SK-N-SH (cell line): Measurements from ENCODE around the gene PSMD1. TPM values are rescaled to one million over a fixed set of nuclear protein-coding genes. Genes with fewer than 3 reads are reported as not detected.

ENCODE experiments used
- CTCF ChIA-PET: fragments of 300-600, 350-600 bp; formaldehyde crosslinking; extraction: SDS; loops from one replicate; lab custom pipeline; 2021; lab: Yijun Ruan, JAX
- POLR2A ChIA-PET: fragments of 350-600 bp; sonication (Branson Sonifier 250); formaldehyde crosslinking; extraction: SDS; loops from one replicate; lab custom pipeline; 2020; ENCODE audit warnings: antibody characterized with exemption, inconsistent platforms; lab: Yijun Ruan, JAX
- DNase-seq: peaks from one replicate; pipeline ENCODE4 v3.0.0; 2012
- H2AFZ ChIP-seq: fragments of 200-600 bp; sonication (generic); 2 replicates; pipeline ENCODE4 v1.8.1; 2016; ENCODE audit warnings: antibody characterized with exemption, mild to moderate bottlenecking, low read depth
- H3F3A ChIP-seq: fragments of 200-600 bp; sonication (generic); replicated peaks from 2 replicates; pipeline ENCODE3; 2016; ENCODE audit warnings: antibody characterized with exemption, mild to moderate bottlenecking; ENCODE audit not compliant: insufficient read depth
- H3K27ac ChIP-seq, 2 experiments: fragments of 200-500 bp in 1 of 2; fragments of 200-600 bp in 1 of 2; sonication (Bioruptor generic) in 1 of 2; sonication (generic), shearing (Covaris generic) in 1 of 2; 2 replicates each; pipeline versions ENCODE4 v1.5.1 to v1.6.1; 2014 to 2016; ENCODE audit warnings: low read depth in 2 of 2, inconsistent platforms in 1 of 2, low read length in 1 of 2, mild to moderate bottlenecking in 1 of 2, mixed read lengths in 1 of 2
- H3K27me3 ChIP-seq: fragments of 200-600 bp; sonication (generic), shearing (Covaris generic); 2 replicates; pipeline ENCODE4 v1.6.1; 2016; ENCODE audit warnings: mixed run types; ENCODE audit not compliant: insufficient read depth
- H3K36me3 ChIP-seq, 2 experiments: fragments of 200-500 bp in 1 of 2; fragments of 200-600 bp in 1 of 2; sonication (Bioruptor generic) in 1 of 2; sonication (generic) in 1 of 2; replicated peaks in 1 of 2; 2 replicates each; pipeline versions ENCODE3 to v1.5.1; 2014 to 2016; ENCODE audit warnings: low read length in 1 of 2, mild to moderate bottlenecking in 1 of 2; ENCODE audit not compliant: insufficient read depth in 2 of 2, control insufficient read depth in 1 of 2
- H3K4me1 ChIP-seq, 2 experiments: fragments of 200-500 bp in 1 of 2; fragments of 200-600 bp in 1 of 2; sonication (Bioruptor generic) in 1 of 2; sonication (generic), shearing (Covaris generic) in 1 of 2; 2 replicates each; pipeline versions ENCODE4 v1.5.1 to v1.6.1; 2014 to 2016; ENCODE audit warnings: low read depth in 1 of 2, low read length in 1 of 2, mixed run types in 1 of 2; ENCODE audit not compliant: insufficient read depth in 2 of 2, control insufficient read depth in 1 of 2
- H3K4me2 ChIP-seq: fragments of 200-600 bp; sonication (generic), shearing (Covaris generic); 2 replicates; pipeline ENCODE4 v1.6.1; 2017; ENCODE audit warnings: mixed run types
- H3K4me3 ChIP-seq, 2 experiments: fragments of 200-500 bp in 1 of 2; fragments of 200-600 bp in 1 of 2; sonication (Bioruptor generic) in 1 of 2; sonication (generic), shearing (Covaris generic) in 1 of 2; 2 replicates each; pipeline versions ENCODE4 v1.5.1 to v1.8.1; 2014 to 2016; ENCODE audit warnings: low read depth in 2 of 2, inconsistent platforms in 1 of 2, low read length in 1 of 2, mild to moderate bottlenecking in 1 of 2, mixed read lengths in 1 of 2, moderate library complexity in 1 of 2
- H3K79me2 ChIP-seq: fragments of 200-600 bp; sonication (generic); 2 replicates; pipeline ENCODE4 v1.8.1; 2017; ENCODE audit warnings: mild to moderate bottlenecking; ENCODE audit not compliant: insufficient read depth
- H3K9ac ChIP-seq: fragments of 200-600 bp; sonication (generic); 2 replicates; pipeline ENCODE4 v1.6.1; 2017; ENCODE audit warnings: mixed run types
- H3K9me2 ChIP-seq: fragments of 200-600 bp; sonication (generic); 2 replicates; pipeline ENCODE4 v1.6.1; 2017; ENCODE audit warnings: mixed run types
- H3K9me3 ChIP-seq: fragments of 200-600 bp; sonication (generic); 2 replicates; pipeline ENCODE4 v1.6.1; 2017; ENCODE audit warnings: mixed run types, mild to moderate bottlenecking, moderate library complexity
- H4K20me1 ChIP-seq: fragments of 200-600 bp; sonication (generic); 2 replicates; pipeline ENCODE4 v1.6.1; 2017; ENCODE audit warnings: mild to moderate bottlenecking, mixed run types; ENCODE audit not compliant: insufficient read depth
- ELF1 ChIP-seq: IDR thresholded peaks from 2 replicates; pipeline ENCODE4 v1.4.0; 2012
- EZH2phosphoT487 ChIP-seq: fragments of 200-600 bp; sonication (generic); IDR thresholded peaks from 2 replicates; pipeline ENCODE4 v1.6.1; 2017; ENCODE audit warnings: low read depth, mixed run types, mild to moderate bottlenecking, antibody characterized with exemption, moderate library complexity, borderline replicate concordance
- FOSL2 ChIP-seq: IDR thresholded peaks from 2 replicates; pipeline ENCODE4 v1.4.0; 2012; ENCODE audit warnings: low read depth, mild to moderate bottlenecking, moderate library complexity, borderline replicate concordance
- FOXJ3 ChIP-seq: sonication (generic); formaldehyde crosslinking; IDR thresholded peaks from 2 replicates; pipeline ENCODE4 v1.5.1; 2020; ENCODE audit warnings: mild to moderate bottlenecking, missing genetic modification reagents
- FOXM1 ChIP-seq: IDR thresholded peaks from 2 replicates; pipeline ENCODE4 v1.4.0; 2012; ENCODE audit warnings: low read depth, mild to moderate bottlenecking
- GABPA ChIP-seq: IDR thresholded peaks from 2 replicates; pipeline ENCODE4 v1.4.0; 2012; ENCODE audit warnings: low read depth, mild to moderate bottlenecking
- GATA2 ChIP-seq: sonication (generic); formaldehyde crosslinking; IDR thresholded peaks from 2 replicates; pipeline ENCODE4 v1.5.0; 2020; ENCODE audit warnings: mild to moderate bottlenecking, missing genetic modification reagents
- IRF3 ChIP-seq: fragments of 150-350 bp; IDR thresholded peaks from 2 replicates; pipeline ENCODE4 v1.6.1; 2016; ENCODE audit warnings: mild to moderate bottlenecking, low read depth, low read length
- JUND ChIP-seq: IDR thresholded peaks from 2 replicates; pipeline ENCODE4 v1.4.0; 2012
- MAX ChIP-seq: IDR thresholded peaks from 2 replicates; pipeline ENCODE4 v1.4.0; 2012; ENCODE audit warnings: low read depth
- MEF2A ChIP-seq: IDR thresholded peaks from 2 replicates; pipeline ENCODE4 v1.4.0; 2012; ENCODE audit warnings: low read depth, borderline replicate concordance
- NRF1 ChIP-seq: IDR thresholded peaks from 2 replicates; pipeline ENCODE4 v1.6.1; 2012; ENCODE audit warnings: low read depth, mild to moderate bottlenecking, low read length
- PBX3 ChIP-seq: IDR thresholded peaks from 2 replicates; pipeline ENCODE4; 2012
- POLR2AphosphoS5 ChIP-seq: IDR thresholded peaks from 2 replicates; pipeline ENCODE4 v1.6.1; 2012; ENCODE audit warnings: low read depth, low read length
- RFX5 ChIP-seq: IDR thresholded peaks from 2 replicates; pipeline ENCODE4 v1.6.1; 2012; ENCODE audit warnings: mild to moderate bottlenecking, improper control_type of control experiment, low read length
- RXRA ChIP-seq: IDR thresholded peaks from 2 replicates; pipeline ENCODE4 v1.4.0; 2012; ENCODE audit warnings: low read depth, mild to moderate bottlenecking, borderline replicate concordance
- SMC3 ChIP-seq: IDR thresholded peaks from 2 replicates; pipeline ENCODE4 v1.6.1; 2012; ENCODE audit warnings: low read depth, low read length, improper control_type of control experiment
- TAF1 ChIP-seq: IDR thresholded peaks from 2 replicates; pipeline ENCODE4 v1.6.1; 2012; ENCODE audit warnings: low read depth, mild to moderate bottlenecking, low read length, moderate library complexity, borderline replicate concordance
- YY1 ChIP-seq: IDR thresholded peaks from 2 replicates; pipeline ENCODE4 v1.4.0; 2012; ENCODE audit warnings: low read depth, mild to moderate bottlenecking
- WGBS: methylation state at CpG from one replicate; pipeline ENCODE4 v1.1.6; 2017; ENCODE audit warnings: low lambda C conversion rate; 5-methylcytosine and 5-hydroxymethylcytosine counted together
- polyA plus RNA-seq, 3 experiments: library from polyadenylated mRNA; depleted of rRNA; stranded (reverse); fragments of >200 nt; gene quantifications; 2 replicates each; pipeline ENCODE4 v1.2.3, GENCODE V29; 2012

The PSMD1 gene
- polyA plus RNA-seq, 1 of the 3 experiments (the other 2 are of a cell fraction) = 92.3 TPM

GRCh38 chr2:231160701-231161100 lies 104.0 kb downstream of the PSMD1 start:
- H3K4me2 ChIP-seq = peak overlapping the region; percentile 63
- no peaks in the 10 kb centered on the region for H4K20me1 ChIP-seq
- no peaks in the 10 kb centered on the region for H3K9me2 ChIP-seq
- peaks cover 7 to 21% of the 10 kb centered on the region in 2 experiments for H3K4me1 ChIP-seq
- CTCF ChIA-PET = interaction anchor here (1.6 kb wide), 1 partner anchor 31 kb away, joined by 3 read pairs; no protein-coding TSS in a partner anchor
- H3K27me3 ChIP-seq = no peaks in the 10 kb centered on the region
- POLR2A ChIA-PET = no interaction called here
- H3K4me3 ChIP-seq = no peak overlapping the region
- H3K9ac ChIP-seq = no peak overlapping the region
- WGBS = 98% methylated on average over 5 of the region's 5 CpGs
- H3K36me3 ChIP-seq = peaks cover 25 to 41% of the 10 kb centered on the region in 2 experiments
- no peak for DNase-seq
- H3F3A ChIP-seq = peaks cover 32% of the 10 kb centered on the region
- no peak overlapping the region for H2AFZ ChIP-seq
- 0 out of 2 replicates have a peak, but pooled peaks cover 4% of the 10 kb centered on the region for H3K79me2 ChIP-seq
- H3K27ac ChIP-seq = peak overlapping the region; percentile 5 to 98; a peak in 3 of 4 replicates
- TF ChIP-seq MAX (no peak), ELF1 (no peak)
- H3K9me3 ChIP-seq = no peaks in the 10 kb centered on the region

- peak overlapping the region; percentile 63 for H3K4me2 ChIP-seq
- H3K9me3 ChIP-seq = no peaks in the 10 kb centered on the region
- CTCF ChIA-PET = interaction anchor here (1.1 to 1.5 kb wide), 2 partner anchors 16 to 31 kb away, joined by 3 to 5 read pairs; no protein-coding TSS in a partner anchor
- DNase-seq = no peak
- H3K4me1 ChIP-seq = peaks cover 6 to 21% of the 10 kb centered on the region in 2 experiments
- H3K36me3 ChIP-seq = peaks cover 31 to 47% of the 10 kb centered on the region in 2 experiments
- no peak for TF ChIP-seq SMC3
- TF ChIP-seq, all 33 proteins: peak for 0
- WGBS = 49% methylated on average over 7 of the region's 7 CpGs
- H3K27ac ChIP-seq = peak overlapping the region; percentile 65 to 98
- H3K4me3 ChIP-seq = no peak overlapping the region
- H2AFZ ChIP-seq = no peak overlapping the region
- H3K27me3 ChIP-seq = no peaks in the 10 kb centered on the region
- peak overlapping the region; percentile 25; the same call in 1 of the 2 replicates for H3K9ac ChIP-seq
- H3F3A ChIP-seq = peaks cover 30% of the 10 kb centered on the region
- 0 out of 2 replicates have a peak, but pooled peaks cover 4% of the 10 kb centered on the region for H3K79me2 ChIP-seq
- H4K20me1 ChIP-seq = no peaks in the 10 kb centered on the region
- POLR2A ChIA-PET = no interaction called here
- H3K9me2 ChIP-seq = no peaks in the 10 kb centered on the region
Observed at GRCh38 chr2:231161252-231161839, 104.7 kb downstream of the PSMD1 start.

GRCh38 chr2:231161877-231162329 lies 105.2 kb downstream of the PSMD1 start:
- WGBS = 11% methylated on average over 2 of the region's 2 CpGs
- peaks cover 32 to 49% of the 10 kb centered on the region in 2 experiments for H3K36me3 ChIP-seq
- H3K27ac ChIP-seq = peak overlapping the region; percentile 65 to 98
- no peaks in the 10 kb centered on the region for H4K20me1 ChIP-seq
- 0 out of 2 replicates have a peak, but pooled peaks cover 4% of the 10 kb centered on the region for H3K79me2 ChIP-seq
- H3K27me3 ChIP-seq = no peaks in the 10 kb centered on the region
- H3K9ac ChIP-seq = peak overlapping the region; percentile 25; the same call in 1 of the 2 replicates
- no peak overlapping the region for H2AFZ ChIP-seq
- H3K4me2 ChIP-seq = peak overlapping the region; percentile 63
- ChIA-PET POLR2A (no interaction called here), CTCF (interaction anchor here (0.7 to 1.5 kb wide), 3 partner anchors 16 to 31 kb away, joined by 3 to 5 read pairs (median 3); no protein-coding TSS in a partner anchor)
- H3K9me3 ChIP-seq = no peaks in the 10 kb centered on the region
- H3K4me3 ChIP-seq = no peak overlapping the region
- H3K9me2 ChIP-seq = no peaks in the 10 kb centered on the region
- H3K4me1 ChIP-seq = peaks cover 6 to 21% of the 10 kb centered on the region in 2 experiments
- peaks cover 30% of the 10 kb centered on the region for H3F3A ChIP-seq
- no peak for DNase-seq
- no peak for TF ChIP-seq NRF1
- peak; percentile 91 for TF ChIP-seq PBX3
- peak; percentile 90 for TF ChIP-seq JUND
- TF ChIP-seq POLR2AphosphoS5 = peak; percentile 54; the same call in 1 of the 2 replicates
- TF ChIP-seq IRF3 = no peak
- TF ChIP-seq FOXJ3 (CRISPR knock-in tag) = no peak
- peak; percentile 51; the same call in 1 of the 2 replicates for TF ChIP-seq FOXM1
- TF ChIP-seq RXRA = peak; percentile 87
- TF ChIP-seq YY1 = 0 out of 2 replicates have a peak, but pooled peaks have one; percentile 33
- no peak for TF ChIP-seq EZH2phosphoT487
- no peak for TF ChIP-seq RFX5
- TF ChIP-seq MAX = peak; percentile 69; the same call in 1 of the 2 replicates
- TF ChIP-seq FOSL2 = peak; percentile 80
- peak; percentile 37; the same call in 1 of the 2 replicates for TF ChIP-seq MEF2A
- TF ChIP-seq ELF1 = peak; percentile 31; the same call in 1 of the 2 replicates
- TF ChIP-seq GATA2 (CRISPR knock-in tag) = no peak
- no peak for TF ChIP-seq TAF1
- TF ChIP-seq GABPA = peak; percentile 29; the same call in 1 of the 2 replicates
